ENCODE measurements around the gene ZNF423.

ZNF423 gene

GRCh38 chr16:49859125-49859811, 3.4 kb upstream of the ZNF423 start:
- Histone ChIP-seq H3F3A (ENCODE audit: insufficient read depth, low read length) (no peaks in the 10 kb centered on the region), H3K27me3 (ENCODE audit: insufficient read depth, low read length) (peaks cover 16% of the 10 kb centered on the region; the same call in 1 of the 2 replicates), H3K79me2 (ENCODE audit: insufficient read depth, low read length) (no peaks in the 10 kb centered on the region), H3K4me3 (ENCODE audit: low read depth, low read length, poor library complexity, severe bottlenecking) (no peak overlapping the region), H3K27ac (ENCODE audit: low read depth, low read length, poor library complexity, severe bottlenecking) (no peak overlapping the region), H2AFZ (ENCODE audit: low read length) (no peak overlapping the region), H3K9me3 (ENCODE audit: low read length) (no peaks in the 10 kb centered on the region), H3K4me1 (ENCODE audit: insufficient read depth, low read length, severe bottlenecking) (peaks cover 6% of the 10 kb centered on the region), H3K4me2 (ENCODE audit: low read length) (no peak overlapping the region; the same call in 1 of the 2 replicates), H3K9me2 (ENCODE audit: low read depth, low read length) (no peaks in the 10 kb centered on the region), H3K36me3 (ENCODE audit: insufficient read depth, low read length) (no peaks in the 10 kb centered on the region), H4K20me1 (ENCODE audit: insufficient read depth, low read length) (no peaks in the 10 kb centered on the region), H3K9ac (ENCODE audit: low read length) (no peak overlapping the region)
- TF ChIP-seq EZH2 (IDR thresholded peaks at IDR 0.05; ENCODE audit: borderline replicate concordance, low read length) (no peak), CTCF (IDR thresholded peaks at IDR 0.05; ENCODE audit: low read length) (no peak)

GRCh38 chr16:49858200-49859124, 2.5 kb upstream of the ZNF423 start:
- Histone ChIP-seq H3K4me3 (ENCODE audit: low read depth, low read length, poor library complexity, severe bottlenecking) (no peak overlapping the region), H3K27me3 (ENCODE audit: insufficient read depth, low read length) (peaks cover 17% of the 10 kb centered on the region; the same call in 1 of the 2 replicates), H2AFZ (ENCODE audit: low read length) (no peak overlapping the region)

More at GRCh38 chr16:49858200-49859124, 2.5 kb upstream of the ZNF423 start:
- Histone ChIP-seq H3F3A (ENCODE audit: insufficient read depth, low read length) (no peaks in the 10 kb centered on the region), H3K9ac (ENCODE audit: low read length) (no peak overlapping the region), H3K79me2 (ENCODE audit: insufficient read depth, low read length) (no peaks in the 10 kb centered on the region), H3K4me2 (ENCODE audit: low read length) (no peak overlapping the region; the same call in 1 of the 2 replicates), H3K4me1 (ENCODE audit: insufficient read depth, low read length, severe bottlenecking) (peaks cover 6% of the 10 kb centered on the region), H3K9me2 (ENCODE audit: low read depth, low read length) (no peaks in the 10 kb centered on the region), H3K27ac (ENCODE audit: low read depth, low read length, poor library complexity, severe bottlenecking) (no peak overlapping the region), H4K20me1 (ENCODE audit: insufficient read depth, low read length) (no peaks in the 10 kb centered on the region), H3K36me3 (ENCODE audit: insufficient read depth, low read length) (no peaks in the 10 kb centered on the region), H3K9me3 (ENCODE audit: low read length) (no peaks in the 10 kb centered on the region)
- TF ChIP-seq EZH2 (IDR thresholded peaks at IDR 0.05; ENCODE audit: borderline replicate concordance, low read length), result no peak
- no peak for TF ChIP-seq CTCF (IDR thresholded peaks at IDR 0.05; ENCODE audit: low read length)
